GM13977 (cell line): ENCODE measurements around the gene TRIM25.
A peak's percentile ranks its signal among the peaks of the same experiment; 100 is the strongest.

ENCODE experiments used
- DNase-seq: peaks from one replicate; pipeline ENCODE4 v3.0.0; 2012; ENCODE audit warnings: low spot score
- in situ Hi-C: fragments of 300-500 bp; cut with MboI; formaldehyde crosslinking; loops from one replicate; pipeline ENCODE4 v1.12.0; 2022; ENCODE audit warnings: low sequenced_read_pairs, low pct_unique_long_range_greater_than_20kb, mixed read lengths, inconsistent platforms; ENCODE audit not compliant: unreplicated experiment
- TF ChIP-seq, protein P1 (sequence below): IDR thresholded peaks from 2 replicates; pipeline ENCODE4 v1.5.1; 2012; ENCODE audit warnings: mild to moderate bottlenecking, control low read depth; ENCODE audit not compliant: insufficient read depth; ENCODE audit errors: extremely low read depth, missing control alignments

TRIM25 gene

GRCh38 chr17:56896217-56896967, 17.5 kb downstream of the TRIM25 start:
- in situ Hi-C loops: no loop called here
- TF ChIP-seq, protein P1, sequence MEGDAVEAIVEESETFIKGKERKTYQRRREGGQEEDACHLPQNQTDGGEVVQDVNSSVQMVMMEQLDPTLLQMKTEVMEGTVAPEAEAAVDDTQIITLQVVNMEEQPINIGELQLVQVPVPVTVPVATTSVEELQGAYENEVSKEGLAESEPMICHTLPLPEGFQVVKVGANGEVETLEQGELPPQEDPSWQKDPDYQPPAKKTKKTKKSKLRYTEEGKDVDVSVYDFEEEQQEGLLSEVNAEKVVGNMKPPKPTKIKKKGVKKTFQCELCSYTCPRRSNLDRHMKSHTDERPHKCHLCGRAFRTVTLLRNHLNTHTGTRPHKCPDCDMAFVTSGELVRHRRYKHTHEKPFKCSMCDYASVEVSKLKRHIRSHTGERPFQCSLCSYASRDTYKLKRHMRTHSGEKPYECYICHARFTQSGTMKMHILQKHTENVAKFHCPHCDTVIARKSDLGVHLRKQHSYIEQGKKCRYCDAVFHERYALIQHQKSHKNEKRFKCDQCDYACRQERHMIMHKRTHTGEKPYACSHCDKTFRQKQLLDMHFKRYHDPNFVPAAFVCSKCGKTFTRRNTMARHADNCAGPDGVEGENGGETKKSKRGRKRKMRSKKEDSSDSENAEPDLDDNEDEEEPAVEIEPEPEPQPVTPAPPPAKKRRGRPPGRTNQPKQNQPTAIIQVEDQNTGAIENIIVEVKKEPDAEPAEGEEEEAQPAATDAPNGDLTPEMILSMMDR: no peak
- no peak for DNase-seq

- DNase-seq: no peak
- in situ Hi-C loops: no loop called here
- TF ChIP-seq, protein P1: no peak
Measured at GRCh38 chr17:56894859-56895455, 18.9 kb downstream of the TRIM25 start.

- TF ChIP-seq, protein P1: no peak
- in situ Hi-C loops: no loop called here
- no peak for DNase-seq
Measured at GRCh38 chr17:56893503-56893902, 20.3 kb downstream of the TRIM25 start.

GRCh38 chr17:56892333-56892732, 21.5 kb downstream of the TRIM25 start:
- no peak for DNase-seq
- in situ Hi-C loops: no loop called here
- TF ChIP-seq, protein P1: no peak

GRCh38 chr17:56891751-56892150, 22.1 kb downstream of the TRIM25 start:
- in situ Hi-C loops: no loop called here
- TF ChIP-seq, protein P1: peak; percentile 28
- no peak for DNase-seq

- in situ Hi-C loops: no loop called here
- TF ChIP-seq, protein P1: no peak
- DNase-seq: no peak
Measured at GRCh38 chr17:56890906-56891674, 22.8 kb downstream of the TRIM25 start.
